ENCODE data around the gene RASSF1.
"Not testable (repeated sequence)": the region's sequence is repeated elsewhere in the genome, so short reads cannot be mapped to it uniquely, and the experiment has no call there.

RASSF1 gene

DNA sequence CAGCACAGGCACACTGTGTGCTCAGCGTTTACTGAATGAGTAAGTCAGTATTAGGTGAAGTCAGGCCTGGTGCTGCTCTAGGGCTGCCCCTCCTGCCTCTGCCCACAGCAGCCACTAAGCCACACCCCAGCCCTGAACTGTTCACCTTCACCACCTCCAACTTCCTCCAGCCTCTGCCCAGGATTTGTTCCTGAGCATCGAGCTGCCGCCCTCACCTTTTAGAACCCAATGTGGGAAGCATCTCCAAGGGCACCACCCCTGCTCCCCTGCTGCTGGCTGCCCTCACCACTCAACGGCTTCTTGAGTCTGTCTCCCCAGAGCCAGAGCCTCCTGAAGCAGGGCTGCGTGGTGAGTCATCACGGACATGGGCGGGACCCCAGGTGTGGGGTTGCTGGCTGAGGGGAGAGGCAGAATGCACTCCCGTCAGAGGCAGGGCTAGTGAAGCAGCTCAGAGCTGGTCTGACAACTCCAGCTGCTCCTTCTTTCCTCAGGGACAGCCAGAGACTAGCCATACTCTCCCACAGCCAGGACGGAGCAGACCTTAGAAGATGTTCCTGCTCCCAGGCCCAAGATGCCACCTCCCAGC lies 23.9 kb downstream of the RASSF1 start:
- TF ChIP-seq, protein P1, sequence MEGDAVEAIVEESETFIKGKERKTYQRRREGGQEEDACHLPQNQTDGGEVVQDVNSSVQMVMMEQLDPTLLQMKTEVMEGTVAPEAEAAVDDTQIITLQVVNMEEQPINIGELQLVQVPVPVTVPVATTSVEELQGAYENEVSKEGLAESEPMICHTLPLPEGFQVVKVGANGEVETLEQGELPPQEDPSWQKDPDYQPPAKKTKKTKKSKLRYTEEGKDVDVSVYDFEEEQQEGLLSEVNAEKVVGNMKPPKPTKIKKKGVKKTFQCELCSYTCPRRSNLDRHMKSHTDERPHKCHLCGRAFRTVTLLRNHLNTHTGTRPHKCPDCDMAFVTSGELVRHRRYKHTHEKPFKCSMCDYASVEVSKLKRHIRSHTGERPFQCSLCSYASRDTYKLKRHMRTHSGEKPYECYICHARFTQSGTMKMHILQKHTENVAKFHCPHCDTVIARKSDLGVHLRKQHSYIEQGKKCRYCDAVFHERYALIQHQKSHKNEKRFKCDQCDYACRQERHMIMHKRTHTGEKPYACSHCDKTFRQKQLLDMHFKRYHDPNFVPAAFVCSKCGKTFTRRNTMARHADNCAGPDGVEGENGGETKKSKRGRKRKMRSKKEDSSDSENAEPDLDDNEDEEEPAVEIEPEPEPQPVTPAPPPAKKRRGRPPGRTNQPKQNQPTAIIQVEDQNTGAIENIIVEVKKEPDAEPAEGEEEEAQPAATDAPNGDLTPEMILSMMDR (IDR thresholded peaks at IDR 0.05; ENCODE audit: low read depth, low read length) = no peak
- in situ Hi-C loops (cut with HindIII; ENCODE audit: low sequenced_read_pairs) = no loop called here
- DNase-seq (ENCODE audit: low read depth, low spot score) = peak; percentile 62
- no peak overlapping the region for H3K4me3 ChIP-seq (ENCODE audit: low read depth, low read length)

DNA sequence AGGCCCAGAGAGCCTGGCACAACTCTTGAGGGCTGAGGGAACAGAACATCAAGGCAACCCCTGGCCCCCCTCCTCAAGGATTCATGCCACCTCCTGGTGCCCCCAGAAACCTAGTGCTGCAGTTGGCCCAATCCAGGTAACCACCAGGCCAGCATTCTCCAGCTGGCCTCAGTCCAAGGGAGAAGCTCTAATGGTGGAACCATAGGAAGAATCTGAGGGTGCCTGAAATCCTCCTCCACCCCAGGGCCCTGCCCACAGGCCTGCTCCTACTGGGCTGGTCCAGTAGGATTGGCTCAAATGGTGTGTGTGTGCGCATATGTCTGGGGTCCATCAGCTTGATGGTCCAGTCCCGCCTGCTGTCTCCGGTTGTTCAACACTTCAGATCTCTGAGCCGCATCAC lies 25.8 kb downstream of the RASSF1 start:
- TF ChIP-seq, protein P1 (IDR thresholded peaks at IDR 0.05; ENCODE audit: low read depth, low read length) = no peak
- in situ Hi-C loops (cut with HindIII; ENCODE audit: low sequenced_read_pairs) = no loop called here
- H3K4me3 ChIP-seq (ENCODE audit: low read depth, low read length) = no peak overlapping the region
- DNase-seq (ENCODE audit: low read depth, low spot score) = no peak

DNA sequence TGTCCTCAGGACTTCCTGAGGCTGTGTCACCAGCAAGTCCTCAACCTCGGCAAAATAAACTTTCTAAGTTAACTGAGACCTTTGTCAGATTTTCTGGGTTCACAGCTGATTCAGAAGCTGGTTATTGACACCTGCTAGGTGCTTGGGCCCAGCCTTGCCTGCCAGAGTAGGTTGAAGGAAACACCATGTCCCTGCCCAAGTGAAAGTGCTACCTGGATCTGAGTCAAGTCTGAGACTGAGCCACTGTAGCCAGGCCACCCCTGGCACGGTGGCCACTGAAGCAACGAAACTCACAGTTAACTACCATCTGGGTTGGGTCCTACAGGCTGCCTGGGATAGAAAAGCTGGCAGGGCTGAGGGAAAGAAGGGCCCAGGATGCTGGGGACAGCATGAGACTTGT lies 26.3 kb downstream of the RASSF1 start:
- in situ Hi-C loops (cut with HindIII; ENCODE audit: low sequenced_read_pairs) = no loop called here
- no peak for DNase-seq (ENCODE audit: low read depth, low spot score)
- TF ChIP-seq, protein P1 (IDR thresholded peaks at IDR 0.05; ENCODE audit: low read depth, low read length) = no peak
- H3K4me3 ChIP-seq (ENCODE audit: low read depth, low read length) = no peak overlapping the region

DNA sequence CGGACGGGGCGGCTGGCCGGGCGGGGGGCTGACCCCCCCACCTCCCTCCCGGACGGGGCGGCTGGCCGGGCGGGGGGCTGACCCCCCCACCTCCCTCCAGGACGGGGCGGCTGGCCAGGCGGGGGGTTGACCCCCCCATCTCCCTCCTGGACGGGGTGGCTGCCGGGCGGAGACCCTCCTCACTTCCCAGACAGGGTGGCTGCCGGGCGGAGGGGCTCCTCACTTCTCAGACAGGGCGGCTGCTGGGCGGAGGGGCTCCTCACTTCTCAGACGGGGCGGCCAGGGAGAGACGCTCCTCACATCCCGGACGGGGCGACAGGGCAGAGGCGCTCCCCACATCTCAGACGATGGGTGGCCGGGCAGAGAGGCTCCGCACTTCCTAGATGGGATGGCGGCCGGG lies 28.6 kb downstream of the RASSF1 start:
- in situ Hi-C loops (cut with HindIII; ENCODE audit: low sequenced_read_pairs); H3K4me3 ChIP-seq (ENCODE audit: low read depth, low read length); DNase-seq (ENCODE audit: low read depth, low spot score): not testable (repeated sequence)

DNA sequence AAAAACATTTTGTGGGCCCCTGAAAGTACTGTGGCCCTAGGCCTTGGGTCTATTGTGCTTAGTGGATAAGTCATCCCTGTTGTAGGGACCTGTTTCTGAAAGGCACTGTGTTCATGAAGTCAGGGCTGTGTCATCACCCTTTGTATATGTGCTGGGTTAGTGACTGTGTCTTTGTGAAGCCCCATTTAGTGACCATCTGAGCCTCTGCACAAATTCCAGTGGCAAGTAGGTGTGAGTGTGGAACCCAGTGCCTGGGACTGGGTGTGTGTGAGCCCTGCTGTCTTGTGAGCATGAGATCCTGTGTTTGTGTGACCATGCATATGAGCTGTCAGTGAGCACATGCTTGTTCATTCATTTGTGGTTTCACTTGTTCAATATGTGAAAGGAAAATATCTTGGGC lies 36.0 kb downstream of the RASSF1 start:
- TF ChIP-seq, protein P1 (IDR thresholded peaks at IDR 0.05; ENCODE audit: low read depth, low read length) = no peak
- DNase-seq (ENCODE audit: low read depth, low spot score) = peak; percentile 37
- in situ Hi-C loops (cut with HindIII; ENCODE audit: low sequenced_read_pairs) = no loop called here
- no peak overlapping the region for H3K4me3 ChIP-seq (ENCODE audit: low read depth, low read length)

DNA sequence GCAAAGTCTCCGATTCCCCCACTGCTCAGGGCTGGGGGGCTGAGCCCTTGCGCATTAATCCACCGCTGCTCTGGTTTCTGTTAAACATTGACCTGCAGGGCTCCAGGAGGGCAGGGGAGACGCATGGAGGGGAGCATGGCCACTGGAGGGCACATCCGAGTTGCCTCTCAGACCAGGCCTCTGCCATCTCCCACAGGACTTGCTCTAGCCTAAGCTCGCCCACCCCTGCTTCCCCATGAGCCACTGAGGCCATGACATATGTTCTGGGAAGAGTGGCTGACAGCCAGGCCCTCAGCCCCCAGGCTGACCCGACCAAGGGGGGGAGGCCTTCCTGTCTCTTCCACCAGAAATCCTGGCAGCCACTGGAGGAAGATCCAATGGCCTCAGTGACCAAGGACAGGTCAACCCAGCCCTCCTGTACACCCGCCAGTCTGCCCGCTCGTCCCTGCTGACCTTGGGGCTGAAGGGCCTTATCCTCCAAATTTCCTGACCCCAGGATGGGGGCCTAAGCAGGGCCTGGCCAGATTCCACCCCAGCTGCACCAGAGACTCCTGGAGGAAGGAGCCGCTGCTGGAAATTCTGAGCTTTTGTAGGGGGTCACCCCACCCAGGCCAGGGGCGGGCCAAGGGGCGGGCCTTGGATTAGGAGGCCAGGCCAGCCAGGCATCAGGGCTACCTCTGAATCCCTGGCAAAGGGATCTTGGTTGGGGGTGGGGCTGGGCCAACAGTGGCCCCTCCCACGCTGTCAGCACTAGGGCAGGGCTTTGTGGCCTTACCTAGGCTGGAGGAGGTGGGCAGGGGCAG lies 37.4 kb downstream of the RASSF1 start, which contains the start of gene HYAL1:
Gene HYAL1 (minus strand): TSS at position 562 of the 803 bp plus-strand sequence. CDS start 618 bp downstream, outside the sequence.
- in situ Hi-C loops (cut with HindIII; ENCODE audit: low sequenced_read_pairs) = no loop called here
- DNase-seq (ENCODE audit: low read depth, low spot score) = no peak
- TF ChIP-seq, protein P1 (IDR thresholded peaks at IDR 0.05; ENCODE audit: low read depth, low read length) = no peak
- H3K4me3 ChIP-seq (ENCODE audit: low read depth, low read length) = no peak within 1 kb of the TSS

Measured in astrocyte of the spinal cord (primary cell).